Fibroblast of gingiva (primary cell): ENCODE results near the gene ARHGAP12.

ENCODE experiments used
- DNase-seq: peaks from one replicate; pipeline ENCODE4 v3.0.0-alpha.2; 2011; ENCODE audit warnings: low read depth

The ARHGAP12 gene

DNA sequence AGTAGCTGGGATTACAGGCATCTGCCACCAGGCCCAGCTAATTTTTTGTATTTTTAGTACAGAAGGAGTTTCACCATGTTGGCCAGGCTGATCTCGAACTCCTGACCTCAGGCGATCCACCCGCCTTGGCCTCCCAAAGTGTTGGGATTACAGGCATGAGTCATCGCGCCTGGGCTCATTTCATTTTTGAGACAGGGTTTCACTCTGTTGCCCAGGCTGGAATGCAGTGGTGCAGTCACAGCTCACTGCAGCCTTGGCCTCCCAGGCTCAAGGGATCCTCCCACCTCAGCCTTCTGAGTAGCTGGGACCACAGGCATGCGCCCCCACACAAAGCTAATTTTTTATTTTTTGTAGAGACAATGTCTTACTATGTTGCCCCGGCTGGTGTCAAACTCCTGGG is 159.7 kb downstream of the ARHGAP12 start:
- peak; percentile 58 for DNase-seq

DNA sequence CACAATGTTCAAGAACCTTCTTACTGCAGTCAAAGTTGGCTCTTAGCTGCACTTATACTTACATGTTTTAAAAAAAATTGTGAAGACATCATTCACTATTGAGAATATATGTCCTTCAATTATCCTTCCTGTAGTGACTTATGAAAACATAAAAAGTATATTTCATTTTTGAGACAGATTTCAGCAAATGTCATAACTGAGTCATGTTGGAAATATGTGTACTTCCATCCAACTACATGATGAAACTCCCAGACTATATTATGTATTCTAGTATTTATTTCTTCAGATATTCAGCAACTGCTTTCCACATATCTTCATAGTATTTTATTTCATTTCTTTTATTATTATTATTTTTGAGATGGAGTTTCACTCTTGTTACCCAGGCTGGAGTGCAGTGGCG is 160.2 kb downstream of the ARHGAP12 start:
- peak; percentile 81 for DNase-seq

DNA sequence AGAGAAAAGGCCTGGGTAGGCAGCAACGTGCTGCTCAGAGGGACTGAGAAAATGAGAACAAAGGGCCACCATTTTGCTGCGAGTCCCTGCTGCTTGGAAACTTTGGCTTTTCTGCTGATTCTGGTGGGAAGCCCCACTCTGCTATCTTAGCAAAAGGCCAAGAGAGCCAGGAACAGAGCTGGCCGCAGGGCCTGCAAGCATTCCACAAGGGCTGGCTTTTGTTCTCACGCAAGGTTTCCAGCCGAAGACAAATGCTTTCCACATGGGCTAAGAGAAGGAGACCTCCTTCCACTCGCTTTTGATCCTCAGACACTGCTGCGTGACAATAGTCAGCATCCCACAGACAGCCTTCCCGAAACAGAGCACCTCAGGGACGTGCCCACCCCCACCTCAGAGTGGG is 163.1 kb downstream of the ARHGAP12 start:
- peak; percentile 76 for DNase-seq

GRCh38 chr10:31762316-31762715 is 166.3 kb downstream of the ARHGAP12 start:
- peak; percentile 34 for DNase-seq

DNA sequence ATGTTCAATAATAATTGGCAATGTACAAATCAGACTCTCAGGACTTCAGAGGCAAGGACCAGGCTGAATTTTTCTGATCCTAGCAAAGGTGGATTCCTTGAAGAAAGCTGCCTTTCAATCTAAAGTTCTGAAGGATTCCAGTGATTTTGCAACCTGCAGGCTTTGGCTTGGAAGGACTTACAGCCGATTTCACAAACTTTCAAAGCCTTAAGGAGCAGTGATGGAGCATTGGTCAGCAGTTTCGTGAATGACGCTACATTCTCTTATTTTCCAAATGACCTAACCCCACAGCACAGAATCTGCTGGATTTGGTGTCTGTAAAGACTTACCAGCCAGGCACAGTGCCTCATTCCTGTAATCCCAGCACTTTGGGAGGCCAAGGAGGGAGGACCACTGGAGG is 167.5 kb downstream of the ARHGAP12 start:
- peak; percentile 82 for DNase-seq

- DNase-seq = no peak
Observed at GRCh38 chr10:31760674-31761081, 168.0 kb downstream of the ARHGAP12 start.

DNA sequence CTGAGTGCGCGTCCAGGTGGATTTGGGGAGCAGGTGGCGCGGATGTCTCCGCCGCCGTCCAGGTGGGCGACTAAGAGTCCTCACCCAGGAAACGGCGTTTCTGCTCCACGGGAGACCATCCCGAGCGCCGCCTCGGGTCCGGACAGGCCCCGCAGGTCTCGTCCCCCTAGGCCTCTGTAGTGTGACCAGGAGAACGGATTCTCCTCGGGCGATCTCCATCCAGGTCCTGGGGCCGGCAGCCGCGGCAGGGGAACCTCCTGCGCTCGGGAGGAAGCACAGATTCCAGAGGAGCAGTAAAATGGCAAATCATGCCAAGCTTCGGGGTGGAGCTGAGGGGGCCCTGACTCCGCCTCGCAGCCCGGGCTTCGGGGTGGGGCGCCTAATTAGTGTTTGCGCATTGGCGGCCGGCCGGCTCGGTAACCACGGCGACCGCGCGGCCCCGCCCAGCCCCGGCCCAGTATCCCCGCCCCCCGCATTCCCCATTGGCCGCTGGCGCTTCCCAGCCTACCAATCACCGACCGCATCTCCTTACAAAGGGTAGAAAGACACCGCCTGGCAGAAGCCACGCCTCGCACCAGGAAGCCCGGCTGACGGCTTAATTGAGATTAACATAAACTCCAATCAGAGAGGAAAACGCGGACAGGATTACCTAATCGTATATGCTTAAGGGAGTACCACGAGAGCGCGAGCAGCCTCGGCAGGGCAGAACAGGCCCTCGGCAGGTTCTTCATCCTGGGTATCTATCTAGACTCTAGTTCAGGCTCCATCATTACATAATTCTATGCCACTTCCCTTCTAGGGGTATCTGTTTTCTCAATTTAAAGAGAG is 168.6 kb downstream of the ARHGAP12 start:
- peak; percentile 99 for DNase-seq

- peak; percentile 65 for DNase-seq
Observed at GRCh38 chr10:31759124-31759798, 169.4 kb downstream of the ARHGAP12 start.

DNA sequence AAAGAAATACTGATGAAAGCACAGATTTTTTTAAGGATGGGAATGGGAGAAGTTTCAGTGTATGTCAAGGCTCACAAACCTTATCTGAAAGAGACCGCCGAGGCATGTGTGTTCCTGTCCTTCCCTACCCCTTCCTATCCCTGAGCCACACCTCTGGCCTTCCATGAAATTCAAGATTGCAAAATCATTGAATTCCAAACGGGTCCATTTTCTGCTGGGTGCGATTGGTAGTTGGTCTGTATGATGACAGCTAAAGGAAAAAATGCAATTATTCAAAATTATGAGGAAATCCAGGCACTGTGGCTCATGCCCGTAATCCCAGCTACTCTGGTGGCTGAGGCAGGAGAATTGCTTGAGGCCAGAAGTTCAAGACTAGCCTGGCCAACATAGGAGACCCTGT is 170.1 kb downstream of the ARHGAP12 start:
- DNase-seq = peak; percentile 74

GRCh38 chr10:31757831-31758230 is 170.8 kb downstream of the ARHGAP12 start:
- DNase-seq = no peak

GRCh38 chr10:31757386-31757791 is 171.2 kb downstream of the ARHGAP12 start:
- DNase-seq = no peak

- DNase-seq = no peak
Observed at GRCh38 chr10:31756729-31757110, 171.9 kb downstream of the ARHGAP12 start.

DNA sequence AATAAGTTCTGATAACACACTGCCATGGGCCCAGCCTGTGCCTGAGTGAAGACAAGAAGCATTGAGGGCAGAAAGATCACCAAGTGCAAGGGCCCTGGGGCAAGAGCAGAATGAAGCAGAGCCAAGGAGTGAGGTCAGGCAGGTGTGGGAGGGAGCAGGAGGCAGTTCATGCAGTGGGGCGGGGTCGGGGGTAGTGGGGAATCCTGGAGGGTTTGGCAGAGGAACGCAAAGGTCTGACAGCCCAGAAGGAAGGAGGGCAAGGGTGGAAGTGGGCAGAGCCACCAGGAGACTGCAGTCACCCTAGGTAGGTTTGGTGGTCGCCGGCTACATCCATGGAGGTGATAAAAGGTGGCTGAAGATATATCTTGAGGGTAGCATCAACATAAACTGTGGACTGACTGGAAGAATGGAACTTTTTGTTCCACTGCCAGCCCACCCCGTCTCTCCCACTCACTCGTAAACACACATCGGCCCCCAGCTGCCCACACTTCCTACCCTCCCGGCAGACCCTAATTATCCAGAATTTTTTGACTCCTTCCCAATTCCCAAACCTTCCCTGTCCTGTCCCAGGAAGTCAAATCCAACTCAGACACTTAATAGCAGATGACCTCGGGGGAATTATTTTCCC is 172.4 kb downstream of the ARHGAP12 start:
- no peak for DNase-seq
